Measurements from ENCODE around the gene SRPK2. TPM values are rescaled to one million over a fixed set of nuclear protein-coding genes. Genes with fewer than 3 reads are reported as not detected.

SRPK2 gene
- total and polyA plus RNA-seq, 7 donors, result 12.0 to 57.6 (median 42.9) TPM

DNA sequence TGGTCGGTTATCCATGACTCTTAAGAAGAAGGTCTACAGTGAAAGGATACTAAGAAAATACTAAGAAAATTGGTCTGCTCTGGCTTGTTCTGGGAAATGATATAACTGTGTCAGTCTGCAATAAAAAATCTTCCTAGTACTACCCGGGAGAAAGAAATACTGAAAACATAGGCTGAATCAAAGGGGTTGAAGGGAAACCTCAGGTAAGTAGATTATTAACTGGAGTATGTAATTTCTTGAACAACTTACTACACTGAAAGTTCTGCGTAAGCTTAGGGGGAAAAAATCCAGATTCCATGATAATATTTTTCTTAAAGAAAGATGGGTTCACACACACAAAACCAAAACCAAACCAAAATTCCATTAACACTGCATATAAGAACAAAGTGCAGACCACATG lies 231.4 kb downstream of the SRPK2 start:
- Histone ChIP-seq H3K36me3 (no peaks in the 10 kb centered on the region), H3K27me3 (no peaks in the 10 kb centered on the region), H3K4me1 (peaks cover 0 to 8% (median 6%) of the 10 kb centered on the region in 4 donors), H3K4me3 (no peak overlapping the region), H3K9me3 (no peaks in the 10 kb centered on the region), H3K27ac (no peak overlapping the region)
- intact Hi-C loops (cut with DNase I), result loop anchor here (10.0 kb wide), 2 partner anchors 268 to 338 kb away; no protein-coding TSS in a partner anchor
- 82 to 88% methylated on average over 3 of the region's 3 CpGs for WGBS, 2 donors
- TF ChIP-seq POLR2AphosphoS5 (IDR thresholded peaks at IDR 0.05) (no peak), EP300 (IDR thresholded peaks at IDR 0.05) (no peak), POLR2A (IDR thresholded peaks at IDR 0.05) (no peak)
- TF ChIP-seq, protein P1, sequence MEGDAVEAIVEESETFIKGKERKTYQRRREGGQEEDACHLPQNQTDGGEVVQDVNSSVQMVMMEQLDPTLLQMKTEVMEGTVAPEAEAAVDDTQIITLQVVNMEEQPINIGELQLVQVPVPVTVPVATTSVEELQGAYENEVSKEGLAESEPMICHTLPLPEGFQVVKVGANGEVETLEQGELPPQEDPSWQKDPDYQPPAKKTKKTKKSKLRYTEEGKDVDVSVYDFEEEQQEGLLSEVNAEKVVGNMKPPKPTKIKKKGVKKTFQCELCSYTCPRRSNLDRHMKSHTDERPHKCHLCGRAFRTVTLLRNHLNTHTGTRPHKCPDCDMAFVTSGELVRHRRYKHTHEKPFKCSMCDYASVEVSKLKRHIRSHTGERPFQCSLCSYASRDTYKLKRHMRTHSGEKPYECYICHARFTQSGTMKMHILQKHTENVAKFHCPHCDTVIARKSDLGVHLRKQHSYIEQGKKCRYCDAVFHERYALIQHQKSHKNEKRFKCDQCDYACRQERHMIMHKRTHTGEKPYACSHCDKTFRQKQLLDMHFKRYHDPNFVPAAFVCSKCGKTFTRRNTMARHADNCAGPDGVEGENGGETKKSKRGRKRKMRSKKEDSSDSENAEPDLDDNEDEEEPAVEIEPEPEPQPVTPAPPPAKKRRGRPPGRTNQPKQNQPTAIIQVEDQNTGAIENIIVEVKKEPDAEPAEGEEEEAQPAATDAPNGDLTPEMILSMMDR (IDR thresholded peaks at IDR 0.05), result no peak
- DNase-seq, result no peak

DNA sequence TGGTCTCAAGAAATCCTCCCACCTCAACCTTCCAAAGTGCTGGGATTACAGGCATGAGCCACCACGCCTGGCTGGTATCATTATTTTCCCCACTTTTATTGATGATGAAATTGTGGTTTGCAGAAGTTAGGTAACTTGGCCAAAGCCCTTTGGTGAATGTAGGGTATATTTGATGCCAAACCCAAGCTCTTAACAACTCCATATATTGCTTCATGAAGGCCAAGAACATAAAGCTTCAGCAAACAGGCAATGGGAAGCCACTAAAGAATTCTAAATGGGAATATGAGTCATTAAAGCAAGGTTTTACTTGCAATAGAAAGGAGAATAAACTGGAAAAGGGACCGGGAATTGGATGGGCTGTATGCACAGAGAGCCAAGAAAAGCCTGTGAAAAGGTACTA lies 232.0 kb downstream of the SRPK2 start:
- Histone ChIP-seq H3K4me1 (peaks cover 0 to 8% (median 6%) of the 10 kb centered on the region in 4 donors), H3K36me3 (no peaks in the 10 kb centered on the region), H3K27ac (no peak overlapping the region), H3K4me3 (no peak overlapping the region), H3K9me3 (no peaks in the 10 kb centered on the region), H3K27me3 (no peaks in the 10 kb centered on the region)
- DNase-seq, result no peak
- TF ChIP-seq, protein P1 (IDR thresholded peaks at IDR 0.05), result no peak
- TF ChIP-seq POLR2A (IDR thresholded peaks at IDR 0.05) (no peak), POLR2AphosphoS5 (IDR thresholded peaks at IDR 0.05) (no peak), EP300 (IDR thresholded peaks at IDR 0.05) (no peak)
- 95 to 96% methylated on average over 2 of the region's 2 CpGs for WGBS, 2 donors
- intact Hi-C loops (cut with DNase I), result loop anchor here (10.0 kb wide), 2 partner anchors 268 to 338 kb away; no protein-coding TSS in a partner anchor

DNA sequence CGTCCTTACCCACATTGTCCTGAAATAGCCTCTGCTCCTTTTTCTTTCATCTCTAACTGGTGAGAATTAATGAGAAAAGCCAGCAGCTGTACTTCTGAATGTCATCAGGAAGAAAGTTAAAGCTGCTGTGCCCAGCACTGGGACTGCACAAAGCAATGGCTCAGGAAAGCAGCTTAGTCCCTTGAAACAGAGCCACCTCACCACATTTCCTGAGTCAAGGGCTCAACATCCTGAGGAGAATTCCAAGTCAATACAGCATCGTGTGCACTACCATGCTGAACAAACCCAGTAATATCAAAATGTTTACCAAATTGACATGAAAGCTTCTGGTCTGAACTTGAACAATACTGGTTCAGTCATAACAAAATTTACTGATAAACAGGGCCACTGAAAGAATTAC lies 234.6 kb downstream of the SRPK2 start:
- Histone ChIP-seq H3K27ac (no peak overlapping the region), H3K4me3 (no peak overlapping the region), H3K9me3 (no peaks in the 10 kb centered on the region), H3K36me3 (no peaks in the 10 kb centered on the region), H3K27me3 (no peaks in the 10 kb centered on the region), H3K4me1 (peaks cover 0 to 8% (median 6%) of the 10 kb centered on the region in 4 donors)
- no peak for DNase-seq
- TF ChIP-seq POLR2AphosphoS5 (IDR thresholded peaks at IDR 0.05) (no peak), EP300 (IDR thresholded peaks at IDR 0.05) (no peak), POLR2A (IDR thresholded peaks at IDR 0.05) (no peak)
- TF ChIP-seq, protein P1 (IDR thresholded peaks at IDR 0.05), result no peak
- intact Hi-C loops (cut with DNase I), result loop anchor here (10.0 kb wide), 2 partner anchors 271 to 341 kb away; no protein-coding TSS in a partner anchor
- 67 to 80% methylated on average over 2 of the region's 2 CpGs for WGBS, 2 donors

DNA sequence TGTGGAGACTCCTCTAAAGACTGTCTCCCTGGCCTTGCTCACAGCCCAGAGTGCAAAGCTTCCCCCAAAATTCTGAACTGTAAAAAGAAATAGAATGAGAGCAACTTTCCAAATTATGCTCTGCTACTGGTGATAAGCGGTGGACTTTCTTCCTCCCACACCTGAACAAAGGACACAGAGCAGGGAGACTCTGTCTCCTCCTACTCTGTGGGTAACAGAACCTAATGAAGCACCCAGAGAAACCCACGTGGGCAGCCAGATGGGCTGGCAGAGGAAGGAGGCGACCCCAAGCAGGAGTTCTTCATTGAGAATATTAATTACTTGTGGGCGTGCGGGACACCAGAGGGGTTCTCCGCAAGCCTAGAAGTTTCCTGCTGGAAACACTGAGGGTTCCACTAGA lies 235.2 kb downstream of the SRPK2 start:
- H3K27me3 ChIP-seq, result no peaks in the 10 kb centered on the region
- 86 to 95% methylated on average over 6 of the region's 6 CpGs for WGBS, 2 donors
- no peaks in the 10 kb centered on the region for H3K36me3 ChIP-seq
- no peaks in the 10 kb centered on the region for H3K9me3 ChIP-seq
- peaks cover 0 to 8% (median 6%) of the 10 kb centered on the region in 4 donors for H3K4me1 ChIP-seq
- intact Hi-C loops (cut with DNase I), result loop anchor here (10.0 kb wide), 2 partner anchors 271 to 341 kb away; no protein-coding TSS in a partner anchor
- no peak overlapping the region for H3K4me3 ChIP-seq
- no peak for DNase-seq
- TF ChIP-seq POLR2A (IDR thresholded peaks at IDR 0.05) (no peak), EP300 (IDR thresholded peaks at IDR 0.05) (no peak), POLR2AphosphoS5 (IDR thresholded peaks at IDR 0.05) (no peak)
- TF ChIP-seq, protein P1 (IDR thresholded peaks at IDR 0.05), result no peak
- no peak overlapping the region for H3K27ac ChIP-seq

DNA sequence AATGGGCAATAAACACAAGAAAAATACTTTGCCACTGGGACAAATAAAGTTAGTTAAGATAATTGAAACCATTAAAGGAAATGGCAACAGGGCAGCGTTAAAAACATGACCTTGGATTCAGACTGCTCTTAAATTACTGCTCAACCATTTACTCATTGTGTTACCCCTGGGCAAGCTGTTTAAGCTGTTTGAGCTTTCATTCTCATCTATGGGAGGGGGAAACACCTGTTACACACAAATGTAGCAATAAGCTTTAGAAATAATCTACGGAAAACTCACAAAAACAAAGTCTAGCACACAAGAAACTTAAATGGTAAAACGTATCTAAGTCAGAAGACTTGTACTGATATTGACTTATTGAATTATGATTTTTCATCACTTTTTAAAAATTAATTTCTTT lies 237.6 kb downstream of the SRPK2 start:
- Histone ChIP-seq H3K9me3 (no peaks in the 10 kb centered on the region), H3K4me1 (peaks cover 0 to 4% (median 2%) of the 10 kb centered on the region in 4 donors), H3K4me3 (no peak overlapping the region), H3K27me3 (no peaks in the 10 kb centered on the region), H3K27ac (no peak overlapping the region), H3K36me3 (no peaks in the 10 kb centered on the region)
- intact Hi-C loops (cut with DNase I), result loop anchor here (10.0 kb wide), 2 partner anchors 274 to 344 kb away; no protein-coding TSS in a partner anchor
- DNase-seq, result no peak
- TF ChIP-seq EP300 (IDR thresholded peaks at IDR 0.05) (no peak), POLR2AphosphoS5 (IDR thresholded peaks at IDR 0.05) (no peak), POLR2A (IDR thresholded peaks at IDR 0.05) (no peak)
- TF ChIP-seq, protein P1 (IDR thresholded peaks at IDR 0.05), result no peak
- 89 to 92% methylated on average over 3 of the region's 3 CpGs for WGBS, 2 donors

All from sigmoid colon (tissue), 7 donors.